WTC11 (cell line): ENCODE measurements around the gene UPF1.

Experiments used
- CTCF ChIP-seq: fragments of 200-600 bp; IDR thresholded peaks from 2 replicates; pipeline ENCODE4 v1.8.0; 2022; ENCODE audit warnings: antibody characterized with exemption
- HMGXB4 ChIP-seq: sonication (generic); formaldehyde crosslinking; IDR thresholded peaks from 2 replicates; pipeline ENCODE4 v1.8.1; 2023; ENCODE audit warnings: mild to moderate bottlenecking, moderate library complexity, missing genetic modification reagents
- IRF2 ChIP-seq: sonication (generic); formaldehyde crosslinking; IDR thresholded peaks from 2 replicates; pipeline ENCODE4 v1.8.0; 2022; ENCODE audit warnings: low read depth, missing genetic modification reagents, borderline replicate concordance

GRCh38 chr19:18855647-18856384 is 24.1 kb downstream of the UPF1 start:
- TF ChIP-seq CTCF (no peak), IRF2 (CRISPR knock-in tag) (no peak), HMGXB4 (no peak)
